Loucy (cell line): ENCODE results near the gene RPL15.

Source experiments
- H2AFZ ChIP-seq: fragments of 200-600 bp; sonication (generic); 2 replicates; pipeline ENCODE4 v1.6.0; 2016; ENCODE audit warnings: antibody characterized with exemption, mild to moderate bottlenecking, low read length, moderate library complexity
- H3F3A ChIP-seq: fragments of 200-600 bp; 2 replicates; pipeline ENCODE4 v1.6.0; 2016; ENCODE audit warnings: antibody characterized with exemption, low read depth, mild to moderate bottlenecking
- H3K27me3 ChIP-seq: fragments of 200-600 bp; sonication (generic); 2 replicates; pipeline ENCODE4 v1.6.1; 2014; ENCODE audit warnings: low read length, mild to moderate bottlenecking; ENCODE audit not compliant: insufficient read depth, poor library complexity, severe bottlenecking
- H3K36me3 ChIP-seq: fragments of 200-600 bp; sonication (generic); 2 replicates; pipeline ENCODE4 v1.6.1; 2016; ENCODE audit warnings: low read length; ENCODE audit not compliant: insufficient read depth
- H3K4me1 ChIP-seq: fragments of 200-600 bp; sonication (generic); 2 replicates; pipeline ENCODE4 v1.5.1; 2014; ENCODE audit warnings: low read length, mild to moderate bottlenecking; ENCODE audit not compliant: insufficient read depth, poor library complexity, severe bottlenecking
- H3K4me2 ChIP-seq: fragments of 200-600 bp; sonication (generic); 2 replicates; pipeline ENCODE4 v1.6.0; 2014; ENCODE audit warnings: antibody characterized with exemption, low read length, low read depth, mild to moderate bottlenecking; ENCODE audit not compliant: poor library complexity, severe bottlenecking
- H3K4me3 ChIP-seq: fragments of 200-600 bp; sonication (generic); 2 replicates; pipeline ENCODE4 v1.5.1; 2014; ENCODE audit warnings: low read length, mild to moderate bottlenecking, mixed read lengths; ENCODE audit not compliant: poor library complexity, severe bottlenecking
- H3K79me2 ChIP-seq: fragments of 200-600 bp; sonication (generic); 2 replicates; pipeline ENCODE4 v1.6.1; 2014; ENCODE audit warnings: low read length; ENCODE audit not compliant: insufficient read depth
- H3K9ac ChIP-seq: fragments of 200-600 bp; sonication (generic); 2 replicates; pipeline ENCODE4 v1.6.0; 2014; ENCODE audit warnings: mild to moderate bottlenecking, low read depth, low read length, moderate library complexity; ENCODE audit not compliant: poor library complexity, severe bottlenecking
- H3K9me2 ChIP-seq: fragments of 200-600 bp; sonication (generic); replicated peaks from 2 replicates; pipeline ENCODE4 v1.6.1; 2016; ENCODE audit warnings: low read depth, low read length, mixed read lengths
- H3K9me3 ChIP-seq: fragments of 200-600 bp; sonication (generic); 2 replicates; pipeline ENCODE4 v1.6.1; 2014; ENCODE audit warnings: mild to moderate bottlenecking, antibody characterized with exemption, low read length, low read depth; ENCODE audit not compliant: insufficient read depth
- H4K20me1 ChIP-seq: fragments of 200-600 bp; sonication (generic); 2 replicates; pipeline ENCODE4 v1.6.0; 2014; ENCODE audit warnings: antibody characterized with exemption, low read length, mild to moderate bottlenecking; ENCODE audit not compliant: insufficient read depth, poor library complexity, severe bottlenecking
- CTCF ChIP-seq: fragments of 200-600 bp; sonication (generic); conservative IDR thresholded peaks from 2 replicates; pipeline ENCODE4 v1.5.1; 2014; ENCODE audit warnings: mild to moderate bottlenecking, antibody characterized with exemption, low read length
- EZH2phosphoT487 ChIP-seq: fragments of 200-600 bp; IDR thresholded peaks from 2 replicates; pipeline ENCODE4 v1.6.1; 2018; ENCODE audit warnings: antibody characterized with exemption, mild to moderate bottlenecking, moderate library complexity, borderline replicate concordance

RPL15 gene

GRCh38 chr3:23934253-23934652, 17.3 kb downstream of the RPL15 start:
- Histone ChIP-seq H3F3A (no peaks in the 10 kb centered on the region), H3K4me1 (peaks cover 6% of the 10 kb centered on the region), H3K9me2 (no peaks in the 10 kb centered on the region), H3K27me3 (no peaks in the 10 kb centered on the region), H2AFZ (no peak overlapping the region), H3K9me3 (no peaks in the 10 kb centered on the region), H4K20me1 (no peaks in the 10 kb centered on the region), H3K4me2 (no peak overlapping the region), H3K36me3 (no peaks in the 10 kb centered on the region), H3K4me3 (no peak overlapping the region), H3K79me2 (no peaks in the 10 kb centered on the region), H3K9ac (no peak overlapping the region)
- TF ChIP-seq EZH2phosphoT487, result no peak
- no peak for TF ChIP-seq CTCF

- Histone ChIP-seq H3K9me3 (no peaks in the 10 kb centered on the region), H3K4me2 (no peak overlapping the region), H3K9me2 (no peaks in the 10 kb centered on the region), H3K9ac (no peak overlapping the region), H3K4me3 (no peak overlapping the region), H3K79me2 (no peaks in the 10 kb centered on the region), H4K20me1 (no peaks in the 10 kb centered on the region), H3K27me3 (no peaks in the 10 kb centered on the region), H3F3A (no peaks in the 10 kb centered on the region), H2AFZ (no peak overlapping the region), H3K4me1 (no peaks in the 10 kb centered on the region), H3K36me3 (no peaks in the 10 kb centered on the region)
- TF ChIP-seq CTCF (no peak), EZH2phosphoT487 (no peak)
Observed at GRCh38 chr3:23937296-23937695, 20.4 kb downstream of the RPL15 start.

GRCh38 chr3:23938688-23939087, 21.8 kb downstream of the RPL15 start:
- H3K9me2 ChIP-seq, result no peaks in the 10 kb centered on the region
- H4K20me1 ChIP-seq, result no peaks in the 10 kb centered on the region
- no peak overlapping the region for H3K4me3 ChIP-seq
- no peak overlapping the region for H3K9ac ChIP-seq
- no peaks in the 10 kb centered on the region for H3K9me3 ChIP-seq
- H3K36me3 ChIP-seq, result no peaks in the 10 kb centered on the region
- no peak for TF ChIP-seq CTCF
- H3K27me3 ChIP-seq, result no peaks in the 10 kb centered on the region
- no peaks in the 10 kb centered on the region for H3F3A ChIP-seq
- H3K4me1 ChIP-seq, result no peaks in the 10 kb centered on the region
- H3K79me2 ChIP-seq, result no peaks in the 10 kb centered on the region
- no peak overlapping the region for H2AFZ ChIP-seq
- H3K4me2 ChIP-seq, result no peak overlapping the region
